ENCODE measurements around the gene CACNA1H. TPM values are rescaled to one million over a fixed set of nuclear protein-coding genes. Genes with fewer than 3 reads are reported as not detected.
"Not testable (repeated sequence)": the region's sequence is repeated elsewhere in the genome, so short reads cannot be mapped to it uniquely, and the experiment has no call there.

The CACNA1H gene
- total RNA-seq, 1 experiment from 2014 or later: not detected

GRCh38 chr16:1262210-1262845 is 109.4 kb downstream of the CACNA1H start:
- no peak for DNase-seq (ENCODE audit: low read depth)

- DNase-seq (ENCODE audit: low read depth): no peak
Measured at GRCh38 chr16:1262846-1263221, 109.9 kb downstream of the CACNA1H start.

GRCh38 chr16:1263591-1264344 is 110.9 kb downstream of the CACNA1H start:
- DNase-seq (ENCODE audit: low read depth): no peak

GRCh38 chr16:1264345-1265089 is 111.6 kb downstream of the CACNA1H start:
- no peak for DNase-seq (ENCODE audit: low read depth)

GRCh38 chr16:1265090-1265630 is 112.3 kb downstream of the CACNA1H start:
- DNase-seq (ENCODE audit: low read depth): no peak

- no peak for DNase-seq (ENCODE audit: low read depth)
Measured at GRCh38 chr16:1265826-1266225, 112.9 kb downstream of the CACNA1H start.

GRCh38 chr16:1269418-1269817 is 116.5 kb downstream of the CACNA1H start:
- DNase-seq (ENCODE audit: low read depth): not testable (repeated sequence)

GRCh38 chr16:1271380-1271723 is 118.4 kb downstream of the CACNA1H start:
- no peak for DNase-seq (ENCODE audit: low read depth)

Other genes with a start within 250 kb of the CACNA1H start
- gene LMF1, start 182.1 kb upstream of the CACNA1H start, total RNA-seq (2014; rRNA removed; shearing (Covaris generic)): not detected in 2 replicates
- gene SOX8, start 171.3 kb upstream of the CACNA1H start, total RNA-seq (2014; rRNA removed; shearing (Covaris generic)): not detected in 2 replicates
- gene SSTR5, start 80.4 kb upstream of the CACNA1H start, total RNA-seq (2014; rRNA removed; shearing (Covaris generic)): not detected in 2 replicates
- gene C1QTNF8, start 56.9 kb upstream of the CACNA1H start, total RNA-seq (2014; rRNA removed; shearing (Covaris generic)): not detected in 2 replicates
- not detected in 2 replicates for gene TPSG1, start 72.2 kb downstream of the CACNA1H start, total RNA-seq (2014; rRNA removed; shearing (Covaris generic))
- gene TPSB2, start 77.1 kb downstream of the CACNA1H start, total RNA-seq (2014; rRNA removed; shearing (Covaris generic)): not detected in 2 replicates
- not detected in 2 replicates for gene TPSAB1, start 87.6 kb downstream of the CACNA1H start, total RNA-seq (2014; rRNA removed; shearing (Covaris generic))
- gene TPSD1, start 103.0 kb downstream of the CACNA1H start, total RNA-seq (2014; rRNA removed; shearing (Covaris generic)): not detected in 2 replicates
- gene UBE2I, start 156.5 kb downstream of the CACNA1H start, total RNA-seq (2014; rRNA removed; shearing (Covaris generic)): 73.1 and 121 TPM in 2 replicates
- gene BAIAP3, start 180.5 kb downstream of the CACNA1H start, total RNA-seq (2014; rRNA removed; shearing (Covaris generic)): 0.13 and 0.50 TPM in 2 replicates
- 103 and 109 TPM in 2 replicates for gene TSR3, start 198.8 kb downstream of the CACNA1H start, total RNA-seq (2014; rRNA removed; shearing (Covaris generic))
- 38.2 and 38.9 TPM in 2 replicates for gene GNPTG, start 198.8 kb downstream of the CACNA1H start, total RNA-seq (2014; rRNA removed; shearing (Covaris generic))

Data from HT1080 (cell line).